Adrenal gland (tissue), 12 donors: ENCODE data around the gene TNIK. TPM values are rescaled to one million over a fixed set of nuclear protein-coding genes. Genes with fewer than 3 reads are reported as not detected.

Experiments used
- DNase-seq, 7 donors: peaks; one replicate each; pipeline ENCODE4 v3.0.0-alpha.2; 2019 to 2020
- H3K27ac ChIP-seq, 5 donors: fragments of 200-600 bp; sonication (generic) in 4 of 5; 1 replicate in 3 of 5; 2 replicates in 2 of 5; pipeline versions ENCODE4 v1.5.1 to v1.8.0; 2016 to 2020; ENCODE audit warnings: mild to moderate bottlenecking in 1 of 5
- H3K27me3 ChIP-seq: fragments of 200-600 bp; 2 replicates; pipeline ENCODE4 v1.8.0; 2021
- H3K36me3 ChIP-seq, 2 donors: fragments of 200-600 bp; replicated peaks in 1 of 2; 1 replicate in 1 of 2; 2 replicates in 1 of 2; pipeline versions ENCODE4 v1.5.1 to v1.8.0; 2018 to 2022
- H3K4me1 ChIP-seq, 2 donors: fragments of 200-600 bp; replicated peaks in 1 of 2; 1 replicate in 1 of 2; 2 replicates in 1 of 2; pipeline versions ENCODE4 v1.5.1 to v1.8.0; 2018 to 2021
- H3K4me3 ChIP-seq, 4 donors: fragments of 200-600 bp; sonication (generic) in 3 of 4; one replicate each; pipeline ENCODE4 v1.5.1; 2016 to 2018
- H3K9me3 ChIP-seq, 3 donors: fragments of 200-600 bp; sonication (generic) in 1 of 3; replicated peaks in 1 of 3; 1 replicate in 2 of 3; 2 replicates in 1 of 3; pipeline versions ENCODE4 v1.5.1 to v1.8.0; 2016 to 2021
- CTCF ChIP-seq, 6 experiments: fragments of 450-650 bp in 4 of 6; fragments of 200-600 bp in 2 of 6; sonication (generic) in 1 of 6; IDR thresholded peaks; 1 replicate in 5 of 6; 2 replicates in 1 of 6; pipeline versions ENCODE4 v1.5.1 to v1.8.0; 2016 to 2021; ENCODE audit warnings: antibody characterized with exemption in 6 of 6, mild to moderate bottlenecking in 2 of 6, moderate library complexity in 1 of 6
- POLR2A ChIP-seq, 2 donors: fragments of 450-650 bp; IDR thresholded peaks; one replicate each; pipeline ENCODE4 v1.6.1; 2017; ENCODE audit warnings: antibody characterized with exemption in 2 of 2, mild to moderate bottlenecking in 2 of 2, moderate library complexity in 1 of 2
- WGBS, 4 donors: extraction: QIAGEN DNeasy Blood & Tissue Kit in 2 of 4; methylation state at CpG; one replicate each; pipeline versions ENCODE4 v1.1.5 to v1.1.7; 2013 to 2017; 5-methylcytosine and 5-hydroxymethylcytosine counted together
- intact Hi-C, 2 donors: fragments of 100-400 bp; cut with DNase I; formaldehyde crosslinking; loops; one replicate each; pipeline versions ENCODE4 v1.14.1 to v1.15.0; 2022 to 2023
- polyA plus RNA-seq, 3 donors: library from polyadenylated mRNA; stranded (reverse); fragments of 200-250 nt in 2 of 3; fragments of 350-450 nt in 1 of 3; fragmentation: Illumina TruSeq in 1 of 3; extraction: RNeasy Lipid Tissue Mini Kit (QIAGEN cat#74804) in 1 of 3; gene quantifications; one replicate each; pipeline ENCODE4 v1.2.3, GENCODE V29; 2013 to 2014
- total RNA-seq, 9 donors: library from RNA; depleted of rRNA in 4 of 9; stranded (reverse); fragments of >200 nt in 4 of 9; fragments of 120-200 nt in 1 of 9; fragmentation: NEBNext Ultra II Directional in 1 of 9; extraction: Animal tissue kit (Norgen Biotek cat#: 25700) in 1 of 9; gene quantifications; one replicate each; pipeline versions ENCODE4 v1.1.0 to v1.2.4, GENCODE V29; 2013 to 2023
- donor health status: healthy with polysubstance abuse.
- donor health status: Bipolar disorder and iron deficiency.
- donor health status: DM: yes; HTN: yes; CAD: no.
- donor health status: DM: no; HTN: no; CAD: no.
- donor health status: DM: no; HTN: no; CAD: no.
- donor health status: DM: yes; HTN: yes; CAD: no.

Gene TNIK
- total and polyA plus RNA-seq, 12 donors: 4.9 to 33.1 (median 10.7) TPM

- Histone ChIP-seq H3K27ac (no peak overlapping the region), H3K4me1 (peaks cover 0 to 7% of the 10 kb centered on the region in 2 donors), H3K9me3 (no peaks in the 10 kb centered on the region), H3K27me3 (no peaks in the 10 kb centered on the region), H3K4me3 (no peak overlapping the region), H3K36me3 (no peaks in the 10 kb centered on the region)
- intact Hi-C loops: no loop called here
- no peak for TF ChIP-seq POLR2A (IDR thresholded peaks at IDR 0.05)
- no peak for TF ChIP-seq CTCF (IDR thresholded peaks at IDR 0.05)
- DNase-seq: no peak
- WGBS, 4 donors: 55 to 85% (median 68%) methylated on average over 1 of the region's 1 CpG
Observed at GRCh38 chr3:171498921-171499320, 38.7 kb upstream of the TNIK start.

GRCh38 chr3:171497468-171497867 is 37.3 kb upstream of the TNIK start:
- H3K4me3 ChIP-seq: no peak overlapping the region
- intact Hi-C loops: no loop called here
- H3K4me1 ChIP-seq: peaks cover 0 to 7% of the 10 kb centered on the region in 2 donors
- no peak overlapping the region for H3K27ac ChIP-seq
- no peak for DNase-seq
- no peaks in the 10 kb centered on the region for H3K36me3 ChIP-seq
- H3K9me3 ChIP-seq: no peaks in the 10 kb centered on the region
- TF ChIP-seq POLR2A (IDR thresholded peaks at IDR 0.05) (no peak), CTCF (IDR thresholded peaks at IDR 0.05) (no peak)
- H3K27me3 ChIP-seq: no peaks in the 10 kb centered on the region
- 42 to 64% methylated on average over 1 of the region's 1 CpG; no CpG with 5 or more reads in 2 of the 4 donors for WGBS, 4 donors

GRCh38 chr3:171495413-171495812 is 35.2 kb upstream of the TNIK start:
- TF ChIP-seq CTCF (IDR thresholded peaks at IDR 0.05) (no peak), POLR2A (IDR thresholded peaks at IDR 0.05) (no peak)
- Histone ChIP-seq H3K9me3 (no peaks in the 10 kb centered on the region), H3K4me3 (no peak overlapping the region), H3K27ac (no peak overlapping the region), H3K27me3 (no peaks in the 10 kb centered on the region), H3K36me3 (no peaks in the 10 kb centered on the region), H3K4me1 (peaks cover 0 to 7% of the 10 kb centered on the region in 2 donors)
- intact Hi-C loops: no loop called here
- no peak for DNase-seq

GRCh38 chr3:171494457-171495109 is 34.4 kb upstream of the TNIK start:
- WGBS, 4 donors: 76 to 89% (median 88%) methylated on average over 4 of the region's 4 CpGs
- Histone ChIP-seq H3K9me3 (no peaks in the 10 kb centered on the region), H3K4me3 (no peak overlapping the region), H3K27ac (no peak overlapping the region), H3K36me3 (no peaks in the 10 kb centered on the region), H3K4me1 (peaks cover 0 to 7% of the 10 kb centered on the region in 2 donors), H3K27me3 (no peaks in the 10 kb centered on the region)
- intact Hi-C loops: no loop called here
- no peak for DNase-seq
- TF ChIP-seq CTCF (IDR thresholded peaks at IDR 0.05) (no peak), POLR2A (IDR thresholded peaks at IDR 0.05) (no peak)
